GM18907 (cell line): ENCODE data around the gene PTPRZ1.

Experiments
- ATAC-seq: cut with Tn5 transposase; IDR thresholded peaks from one replicate; pipeline ENCODE4 v1.9.1; 2021; ENCODE audit warnings: mild to moderate bottlenecking, moderate library complexity; ENCODE audit not compliant: unreplicated experiment

PTPRZ1 gene

DNA sequence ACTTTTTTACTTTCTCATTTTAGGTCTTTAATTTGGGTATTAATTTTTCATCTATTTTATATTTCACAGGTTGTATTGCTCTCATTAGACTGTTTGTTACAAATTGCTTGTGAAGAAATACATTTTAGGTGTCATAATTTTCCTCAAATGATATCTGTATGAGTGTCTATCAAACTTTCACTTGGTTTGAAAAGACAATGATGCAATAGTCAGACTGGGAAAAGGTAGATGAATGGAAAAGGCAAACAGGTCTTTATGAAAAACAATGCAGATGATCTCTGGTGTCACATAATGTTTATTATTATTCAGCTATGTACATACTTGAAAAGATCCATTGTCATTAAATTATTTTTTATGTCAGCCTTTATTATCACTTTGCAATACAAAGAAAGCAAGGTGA is 80.2 kb downstream of the PTPRZ1 start:
- no peak for ATAC-seq

DNA sequence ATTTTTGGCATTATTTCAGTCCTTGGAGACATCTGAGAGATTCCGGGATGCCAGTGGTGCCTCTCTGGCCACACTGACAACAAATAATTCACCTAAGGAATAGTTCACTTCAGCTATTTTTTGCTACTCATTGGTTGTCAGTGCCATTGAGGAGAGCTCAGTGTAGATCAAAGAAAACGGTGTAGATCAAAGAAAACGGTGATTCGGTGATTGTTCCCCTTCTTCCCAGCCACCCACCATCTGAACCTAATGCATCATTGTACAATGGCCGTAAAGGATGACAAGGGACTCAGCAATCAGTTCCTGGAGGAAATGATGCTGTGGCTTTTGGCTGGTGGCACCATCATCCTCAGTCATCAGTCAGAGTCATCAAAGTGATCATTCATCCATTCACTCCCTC is 80.6 kb downstream of the PTPRZ1 start:
- ATAC-seq, result no peak

DNA sequence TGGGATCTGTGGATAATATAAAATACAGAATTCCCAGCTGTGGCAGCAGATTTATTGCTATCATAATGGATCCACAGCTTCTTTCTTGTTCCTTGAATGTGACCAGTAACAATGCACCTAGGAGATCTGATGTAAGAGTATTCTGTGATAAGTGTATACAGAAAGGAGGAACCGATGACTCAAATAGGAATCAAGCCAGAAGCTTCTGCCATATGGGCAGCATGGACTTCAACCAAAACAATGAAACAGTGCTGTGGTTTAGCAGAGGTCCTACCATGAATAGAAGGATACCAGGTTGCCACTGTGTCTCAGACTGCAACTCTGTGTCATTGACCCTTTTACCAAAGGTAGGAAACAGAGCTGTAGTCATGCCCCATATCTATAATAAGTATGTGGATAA is 81.8 kb downstream of the PTPRZ1 start:
- ATAC-seq, result no peak

DNA sequence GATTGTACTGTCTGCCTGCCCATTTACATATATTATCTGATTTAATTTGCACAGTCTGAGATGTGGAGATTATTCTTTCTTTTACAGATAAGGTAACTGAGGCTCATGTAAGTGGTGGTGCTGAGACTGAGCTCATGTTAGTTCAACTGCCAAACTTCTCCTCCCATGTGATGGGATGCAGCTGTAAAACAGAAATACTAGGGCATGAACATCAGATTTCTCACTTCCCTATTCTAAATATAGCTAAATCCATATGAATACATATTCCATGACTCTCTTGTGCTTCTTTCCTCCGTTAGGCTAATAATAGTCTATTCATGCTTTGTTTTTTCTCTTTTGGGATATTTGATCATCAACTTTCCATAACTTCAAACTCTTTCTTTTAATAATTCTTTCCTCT is 84.7 kb downstream of the PTPRZ1 start:
- no peak for ATAC-seq

DNA sequence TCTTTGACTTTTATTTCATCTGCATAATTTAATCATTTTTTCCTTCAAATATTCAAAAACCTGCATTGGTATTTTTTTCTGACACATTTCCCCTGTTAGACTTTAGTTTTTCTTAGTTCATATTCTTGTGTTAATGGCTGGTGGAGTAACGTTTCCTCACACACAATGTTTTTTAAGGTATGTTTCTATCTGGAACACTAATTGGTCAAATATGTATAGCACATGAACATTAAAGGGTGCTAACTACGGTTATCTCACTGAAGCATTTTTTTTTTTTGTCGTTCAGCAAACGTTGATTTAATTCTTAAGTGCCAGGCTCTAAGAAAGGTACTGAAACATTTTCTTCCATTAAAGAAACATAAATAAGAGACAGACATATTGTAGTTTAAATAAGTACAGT is 87.7 kb downstream of the PTPRZ1 start:
- no peak for ATAC-seq

DNA sequence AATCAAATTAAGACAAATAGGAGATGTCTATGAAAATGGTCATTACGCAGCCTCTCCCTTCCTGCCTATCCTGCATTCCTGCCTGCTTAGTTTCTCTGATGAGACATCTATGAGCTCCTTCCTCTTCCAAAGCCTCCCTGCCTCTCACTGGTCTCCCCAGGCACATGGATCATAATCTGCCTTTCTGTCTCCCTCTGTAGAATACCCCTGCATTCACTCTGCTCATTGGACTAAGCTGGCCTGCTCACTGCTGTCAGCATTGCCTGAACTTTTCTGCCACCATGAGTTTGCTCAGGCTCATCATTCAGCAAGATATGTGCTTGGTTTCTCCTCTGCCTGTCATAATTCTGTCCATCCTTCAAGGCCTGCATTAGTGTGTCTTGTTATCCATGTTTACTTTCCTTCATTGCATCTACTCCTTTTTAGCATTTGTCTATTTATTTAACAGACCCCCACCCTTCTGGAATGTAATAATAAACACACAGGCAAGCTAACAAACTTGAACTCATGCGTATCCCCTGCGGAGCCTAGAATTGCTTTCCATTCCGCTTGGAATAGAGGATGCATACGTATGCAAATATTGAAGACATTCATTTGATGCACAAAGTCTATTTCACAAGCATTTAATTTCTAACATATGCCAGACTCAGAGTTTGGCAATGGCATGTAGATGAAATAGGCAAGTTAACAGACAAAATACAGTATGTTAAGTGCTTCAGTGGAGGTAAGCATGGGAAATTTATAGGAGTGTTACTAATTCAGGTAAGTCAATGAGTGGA is 88.3 kb downstream of the PTPRZ1 start:
- no peak for ATAC-seq

DNA sequence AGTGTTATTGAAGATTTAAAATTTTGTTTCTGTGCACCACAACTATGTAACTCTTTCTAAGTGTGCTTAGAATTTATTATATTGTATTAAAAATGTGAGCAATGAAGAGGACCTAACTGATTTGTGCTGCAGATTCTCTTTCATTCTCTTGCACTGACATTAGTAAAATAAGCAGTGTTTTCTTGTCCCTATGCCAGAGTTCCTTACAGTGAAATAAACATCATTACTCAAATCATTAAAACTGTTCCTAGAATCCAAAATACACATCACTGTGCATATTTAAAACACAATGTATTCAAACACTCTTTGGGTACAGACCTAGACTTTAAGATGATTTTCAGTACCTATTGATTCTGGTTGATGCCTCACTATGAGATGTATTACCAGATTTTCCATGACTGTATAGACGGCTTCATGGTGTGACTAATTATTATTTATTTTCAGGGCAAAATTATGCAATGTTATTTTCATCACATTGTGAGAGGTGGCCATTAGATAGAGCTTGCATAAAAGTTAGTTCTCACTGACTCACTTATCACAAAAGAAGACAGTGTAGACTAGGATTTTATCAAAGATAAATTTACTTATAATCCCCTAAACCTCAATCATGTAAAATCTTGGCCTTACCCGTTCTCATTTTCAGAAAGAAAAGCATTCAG is 93.4 kb downstream of the PTPRZ1 start:
- no peak for ATAC-seq

DNA sequence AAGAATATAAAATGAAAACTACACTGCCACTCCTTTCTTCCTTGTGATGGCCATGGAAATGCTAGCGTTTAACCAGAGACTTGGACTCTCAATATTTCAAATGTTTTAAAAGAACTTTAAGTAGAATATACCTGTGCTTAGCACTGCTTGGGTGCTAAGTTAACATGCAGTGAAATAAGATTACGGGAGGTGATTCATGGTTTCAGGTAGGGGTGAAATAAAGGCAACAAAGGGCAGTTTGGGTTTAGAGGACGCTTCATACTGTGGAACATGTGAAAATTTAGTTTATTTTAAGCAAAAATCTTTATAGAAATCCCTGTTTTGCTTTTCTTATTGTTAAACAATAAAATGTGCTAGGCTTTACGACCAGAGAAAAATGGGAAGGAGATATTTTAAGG is 94.0 kb downstream of the PTPRZ1 start:
- ATAC-seq, result no peak

DNA sequence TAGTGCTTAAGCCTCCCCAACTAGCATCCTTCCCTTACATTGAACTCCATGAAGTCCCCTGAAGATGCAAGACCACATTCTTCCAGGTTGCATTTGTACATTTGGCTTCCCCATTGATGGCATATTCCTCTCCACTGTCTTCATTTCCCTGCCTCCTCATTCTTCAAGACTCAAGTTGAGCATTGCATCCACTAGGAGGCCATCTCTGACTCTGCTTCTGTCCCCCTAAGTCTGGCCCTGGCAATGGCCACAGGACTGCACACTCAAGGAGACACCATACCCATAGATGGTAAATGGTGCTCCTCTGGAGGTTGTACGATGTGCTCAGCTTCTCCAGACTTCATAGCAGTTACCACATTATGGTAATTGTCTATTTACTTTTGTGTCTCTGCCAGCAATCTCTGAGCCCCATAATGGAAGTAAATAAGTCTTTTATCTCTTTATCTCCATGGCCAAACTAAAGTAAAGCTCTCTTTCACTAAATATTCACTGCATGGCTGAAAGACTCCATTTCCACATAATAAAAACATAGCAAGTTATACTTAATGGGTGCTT is 112.6 kb downstream of the PTPRZ1 start:
- ATAC-seq, result no peak

DNA sequence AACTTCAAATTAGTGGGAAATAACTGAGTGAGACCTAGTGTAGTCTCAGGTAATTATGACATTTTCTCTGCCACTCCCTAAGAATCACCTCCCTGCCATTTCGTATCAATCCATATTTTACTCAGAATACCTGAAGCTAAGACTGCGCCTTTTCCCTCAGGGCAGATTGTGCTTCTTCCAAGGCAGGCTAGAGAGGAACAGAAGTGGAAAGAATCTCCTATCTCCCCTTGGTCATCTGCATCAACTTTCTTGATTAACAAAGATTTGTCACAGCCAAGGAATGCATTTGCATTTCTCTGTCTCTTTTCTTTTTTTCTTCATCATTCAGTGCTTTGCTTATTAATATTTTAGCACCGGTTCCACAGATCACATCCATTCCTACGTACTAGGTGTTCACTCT is 119.1 kb downstream of the PTPRZ1 start:
- ATAC-seq, result no peak

DNA sequence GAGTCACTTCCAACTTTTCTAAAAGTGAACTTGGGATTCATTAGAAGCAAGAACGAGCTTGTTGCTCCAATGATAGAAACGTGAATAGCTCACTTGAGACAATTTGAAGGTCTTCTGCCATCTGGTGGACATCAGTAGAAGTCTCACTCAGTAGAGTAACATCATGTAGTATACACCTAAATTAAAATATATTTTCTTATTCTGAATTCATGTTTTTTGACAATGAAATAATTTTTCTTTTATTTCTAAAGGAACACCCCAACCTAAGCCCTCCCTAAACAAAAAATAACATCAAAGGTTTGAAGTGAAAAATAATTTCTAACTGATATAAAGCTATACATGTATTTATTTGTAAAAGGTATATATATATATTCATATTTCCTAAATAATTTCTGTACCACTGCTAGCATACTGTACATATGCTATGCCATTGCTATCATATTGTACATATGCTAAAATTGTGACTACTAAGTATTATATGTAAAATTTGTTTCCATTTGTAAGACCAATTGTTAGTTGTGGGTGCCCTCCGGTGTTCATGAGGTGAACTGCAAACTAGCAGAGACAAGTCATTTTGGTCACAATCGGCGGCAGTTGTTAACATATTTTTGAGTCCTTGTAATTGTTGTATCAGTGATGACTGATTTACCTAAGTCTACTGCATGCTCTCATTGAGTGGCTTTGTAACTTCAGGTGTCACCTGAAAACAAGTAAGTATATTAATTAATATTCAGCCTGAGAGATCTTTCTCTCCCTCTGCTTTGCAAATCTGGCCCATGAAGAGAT is 121.9 kb downstream of the PTPRZ1 start:
- ATAC-seq, result peak; percentile 98

DNA sequence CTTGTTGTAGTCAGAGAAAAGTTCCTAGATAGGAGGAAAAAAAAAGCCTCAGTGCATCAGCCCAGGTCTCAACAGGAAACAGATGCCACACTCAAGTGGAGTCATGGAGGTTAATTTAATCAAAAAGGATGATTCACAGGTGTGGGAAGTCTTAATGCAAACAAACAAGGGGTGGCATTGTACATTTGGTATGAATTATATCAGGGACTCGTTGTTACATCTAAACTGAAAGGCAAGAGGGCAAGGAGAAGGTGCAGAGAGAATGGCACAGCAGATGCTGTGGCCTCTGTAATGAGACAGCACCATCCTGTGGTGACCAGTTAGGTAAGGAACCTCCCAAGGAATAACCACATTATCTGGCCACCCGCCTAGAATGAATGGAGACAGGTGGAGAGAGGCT is 133.7 kb downstream of the PTPRZ1 start:
- ATAC-seq, result no peak

DNA sequence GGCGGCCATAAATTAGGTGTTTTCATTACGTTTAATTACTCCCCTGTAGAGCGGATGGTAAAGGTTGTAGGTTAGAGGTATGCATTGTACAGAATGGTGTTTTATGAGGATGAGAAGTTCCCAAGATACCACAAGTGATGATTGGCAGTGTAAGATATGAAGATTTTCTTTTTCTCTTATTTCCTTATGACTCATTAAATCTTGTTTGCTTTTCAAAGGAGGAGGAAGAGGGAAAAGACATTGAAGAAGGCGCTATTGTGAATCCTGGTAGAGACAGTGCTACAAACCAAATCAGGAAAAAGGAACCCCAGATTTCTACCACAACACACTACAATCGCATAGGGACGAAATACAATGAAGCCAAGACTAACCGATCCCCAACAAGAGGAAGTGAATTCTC is 137.2 kb downstream of the PTPRZ1 start:
- ATAC-seq, result no peak

DNA sequence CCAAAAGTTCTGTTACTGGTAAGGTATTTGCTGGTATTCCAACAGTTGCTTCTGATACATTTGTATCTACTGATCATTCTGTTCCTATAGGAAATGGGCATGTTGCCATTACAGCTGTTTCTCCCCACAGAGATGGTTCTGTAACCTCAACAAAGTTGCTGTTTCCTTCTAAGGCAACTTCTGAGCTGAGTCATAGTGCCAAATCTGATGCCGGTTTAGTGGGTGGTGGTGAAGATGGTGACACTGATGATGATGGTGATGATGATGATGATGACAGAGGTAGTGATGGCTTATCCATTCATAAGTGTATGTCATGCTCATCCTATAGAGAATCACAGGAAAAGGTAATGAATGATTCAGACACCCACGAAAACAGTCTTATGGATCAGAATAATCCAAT is 140.1 kb downstream of the PTPRZ1 start:
- peak; percentile 81 for ATAC-seq

DNA sequence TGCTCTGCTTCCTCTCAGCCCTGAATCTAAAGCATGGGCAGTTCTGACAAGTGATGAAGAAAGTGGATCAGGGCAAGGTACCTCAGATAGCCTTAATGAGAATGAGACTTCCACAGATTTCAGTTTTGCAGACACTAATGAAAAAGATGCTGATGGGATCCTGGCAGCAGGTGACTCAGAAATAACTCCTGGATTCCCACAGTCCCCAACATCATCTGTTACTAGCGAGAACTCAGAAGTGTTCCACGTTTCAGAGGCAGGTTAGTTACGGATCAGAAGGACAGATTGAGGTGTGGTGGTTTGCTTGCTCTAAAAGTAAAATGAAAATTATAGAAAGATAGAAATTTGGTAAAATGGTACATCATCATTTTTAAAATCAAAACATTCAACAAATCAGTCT is 140.7 kb downstream of the PTPRZ1 start:
- ATAC-seq, result no peak

DNA sequence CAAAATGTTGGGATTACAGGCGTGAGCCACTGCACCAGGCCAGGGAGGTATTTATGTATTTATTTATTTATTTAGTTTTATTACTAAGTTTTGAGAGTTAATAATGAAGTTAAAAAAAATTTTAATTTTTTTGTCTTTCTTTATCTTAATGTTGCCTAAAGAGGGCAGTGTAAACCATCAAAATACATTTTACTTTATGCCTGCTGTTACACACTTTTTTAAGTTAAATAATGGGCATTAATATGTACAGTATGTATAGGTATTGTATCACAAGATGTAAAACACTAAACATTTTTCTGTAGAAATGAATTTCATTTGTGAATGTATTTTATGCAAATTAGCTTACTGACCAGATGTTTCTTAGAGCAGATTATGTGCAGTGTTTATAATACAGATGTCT is 141.7 kb downstream of the PTPRZ1 start:
- no peak for ATAC-seq

DNA sequence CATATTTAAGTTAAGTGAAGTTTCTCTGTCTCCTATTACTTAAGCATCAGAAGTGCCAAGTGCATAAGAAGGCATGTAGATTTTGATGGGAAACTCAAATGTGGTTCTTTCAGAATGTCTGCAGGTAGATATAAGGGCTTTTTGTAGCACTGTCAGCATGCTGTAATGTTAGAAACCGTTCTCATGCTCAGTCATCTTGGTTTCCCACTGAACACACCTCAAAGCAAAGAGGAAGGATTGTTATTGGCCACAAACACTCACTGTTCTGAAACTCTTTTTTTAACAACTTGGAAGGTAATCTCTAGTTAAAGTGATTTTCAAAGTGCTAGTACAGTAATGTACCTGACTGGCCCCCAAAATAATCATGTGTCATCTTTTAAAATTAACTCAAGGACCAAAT is 145.1 kb downstream of the PTPRZ1 start:
- ATAC-seq, result no peak

DNA sequence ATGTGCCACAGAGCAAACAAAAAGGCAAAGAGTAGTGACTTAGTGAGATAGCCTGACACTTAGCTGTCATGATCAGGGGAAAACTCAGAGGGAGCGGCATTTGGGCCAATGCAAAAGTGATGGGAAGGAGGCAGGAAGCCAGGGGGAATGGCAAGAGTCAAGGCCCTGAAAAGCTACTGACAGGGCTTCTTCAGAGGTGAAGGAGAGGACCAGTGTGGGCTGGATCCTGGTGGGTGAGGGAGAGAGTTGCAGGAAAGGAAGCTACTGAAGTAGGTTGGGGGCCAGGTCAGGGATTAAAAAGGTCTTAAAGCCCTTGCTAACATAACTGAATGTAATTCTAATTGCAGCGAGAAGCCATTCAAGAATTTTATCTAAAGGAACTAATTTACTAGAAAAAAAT is 154.1 kb downstream of the PTPRZ1 start:
- no peak for ATAC-seq

DNA sequence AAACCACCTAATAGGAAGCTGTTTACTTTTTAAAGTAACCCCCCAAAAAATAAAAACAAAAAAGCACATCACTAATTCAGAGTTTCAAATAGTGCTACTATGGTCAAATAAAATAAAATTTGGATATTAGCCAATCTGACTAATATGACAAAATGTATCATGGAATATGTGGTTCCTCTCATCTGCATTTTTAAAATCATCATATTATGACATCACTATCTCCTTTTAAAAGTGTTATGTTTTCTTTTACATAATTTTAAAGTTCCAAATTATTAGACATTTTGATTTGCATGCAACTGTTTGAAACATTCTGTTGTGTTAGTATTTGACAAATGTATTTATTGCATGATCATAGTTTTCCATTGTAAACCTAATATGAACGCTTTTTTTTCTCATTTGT is 160.7 kb downstream of the PTPRZ1 start:
- ATAC-seq, result no peak

DNA sequence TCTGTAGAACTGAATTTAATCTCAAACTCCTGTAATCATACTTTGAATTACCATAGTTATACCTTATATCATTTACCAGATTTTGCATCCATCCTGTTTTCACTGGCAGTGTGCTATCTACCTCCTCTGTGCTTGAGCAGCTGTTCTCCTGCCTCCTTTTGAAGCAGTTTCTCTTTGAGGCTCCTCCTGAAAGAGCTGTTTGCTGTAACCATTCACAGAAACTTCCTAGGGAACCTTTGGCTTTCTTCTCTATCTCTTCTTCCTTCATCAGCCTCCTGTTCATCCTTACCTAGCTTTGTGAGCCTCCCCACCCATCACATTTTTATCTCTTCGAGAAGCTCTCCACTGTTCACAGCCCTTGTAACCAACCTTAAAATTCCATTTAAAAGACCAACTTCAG is 162.9 kb downstream of the PTPRZ1 start:
- ATAC-seq, result no peak

DNA sequence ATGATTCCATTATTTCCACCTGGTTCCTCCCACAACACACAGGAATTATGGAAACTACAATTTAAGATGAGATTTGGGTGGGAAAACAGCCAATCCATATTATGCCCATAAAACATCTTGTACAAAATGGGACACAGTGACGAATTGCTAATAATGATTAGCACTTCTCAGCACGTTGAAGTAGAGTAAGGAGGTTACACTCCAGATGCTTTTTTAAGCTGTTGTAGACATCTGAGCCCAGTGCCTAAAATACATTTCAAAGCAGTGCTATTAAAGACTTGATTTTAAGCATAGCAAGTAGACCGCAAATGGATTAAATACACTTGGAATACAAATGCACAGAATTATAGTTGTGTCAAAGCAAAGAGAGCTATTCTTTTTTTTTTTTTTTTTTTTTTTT is 165.2 kb downstream of the PTPRZ1 start:
- no peak for ATAC-seq

DNA sequence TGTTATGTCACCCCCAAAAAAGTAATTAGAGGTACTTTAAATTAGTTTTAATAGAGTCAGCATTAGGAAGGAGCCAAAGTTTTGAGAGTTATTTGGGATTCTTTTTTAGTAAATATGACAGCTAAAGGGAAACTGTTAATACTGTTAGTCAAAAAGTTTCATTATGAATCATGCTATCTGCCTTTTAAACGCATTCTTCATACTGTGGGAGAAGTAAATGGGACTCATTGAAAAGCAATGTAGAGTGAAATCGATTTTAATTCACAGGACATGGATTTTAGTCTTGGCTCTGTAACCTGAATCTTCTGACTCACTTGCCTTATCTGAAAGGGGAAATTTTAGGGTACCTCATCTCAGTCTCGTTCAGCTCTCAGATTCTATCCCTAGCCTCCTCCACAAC is 165.9 kb downstream of the PTPRZ1 start:
- no peak for ATAC-seq
